ENCODE measurements around the gene LYAR.

LYAR gene

GRCh38 chr4:4315461-4316149 is 25.7 kb upstream of the LYAR start:
- DNase-seq = no peak

- DNase-seq = no peak
Observed at GRCh38 chr4:4311193-4311592, 21.2 kb upstream of the LYAR start.

DNA sequence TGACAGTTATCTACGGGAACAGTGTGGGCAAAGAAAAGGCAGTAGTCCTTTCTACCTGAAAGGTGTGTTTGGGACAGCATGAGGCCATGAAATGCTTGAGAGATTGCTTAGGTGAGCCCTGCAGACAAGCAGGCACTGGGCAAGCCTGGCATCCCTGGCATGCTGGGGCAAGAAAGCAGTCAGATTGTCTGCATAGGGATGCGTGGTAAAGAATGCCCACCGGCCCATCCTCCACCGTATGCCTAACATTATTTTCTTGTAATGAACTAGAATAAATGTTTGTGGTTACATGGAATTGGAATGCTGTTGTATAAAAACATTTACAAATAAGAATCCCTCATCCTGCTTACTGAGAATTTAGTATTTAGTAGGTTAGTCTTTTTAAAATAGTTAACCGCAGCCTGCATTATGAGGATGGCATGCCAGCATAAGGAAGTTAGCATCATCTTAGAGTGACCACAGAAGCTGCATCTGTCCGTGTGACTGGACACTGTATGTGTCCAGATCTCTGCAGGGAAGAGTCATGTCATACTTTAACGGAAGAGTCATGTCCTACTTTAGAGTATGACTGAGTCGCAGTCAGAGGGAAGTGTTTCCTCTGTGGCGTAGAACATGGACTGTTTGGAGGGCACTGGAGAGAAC is 19.0 kb upstream of the LYAR start:
- DNase-seq = no peak

- DNase-seq = no peak
Observed at GRCh38 chr4:4306920-4307319, 17.0 kb upstream of the LYAR start.

DNA sequence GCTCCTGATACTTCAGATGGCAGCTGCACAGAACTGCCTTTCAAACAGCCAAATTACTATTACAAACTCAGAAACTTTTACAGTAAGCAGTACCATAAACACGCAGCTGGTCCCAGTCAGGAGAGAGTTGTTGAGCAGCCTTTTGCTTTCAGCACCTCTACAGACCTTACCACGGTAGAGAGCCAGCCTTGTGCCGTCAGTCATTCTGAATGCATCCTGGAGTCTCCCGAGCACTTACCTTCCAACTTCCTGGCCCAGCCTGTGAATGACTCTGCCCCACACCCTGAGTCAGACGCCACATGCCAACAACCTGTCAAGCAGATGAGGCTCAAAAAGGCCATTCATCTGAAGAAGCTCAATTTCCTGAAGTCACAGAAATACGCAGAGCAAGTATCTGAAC is 12.5 kb upstream of the LYAR start:
- DNase-seq = no peak

DNA sequence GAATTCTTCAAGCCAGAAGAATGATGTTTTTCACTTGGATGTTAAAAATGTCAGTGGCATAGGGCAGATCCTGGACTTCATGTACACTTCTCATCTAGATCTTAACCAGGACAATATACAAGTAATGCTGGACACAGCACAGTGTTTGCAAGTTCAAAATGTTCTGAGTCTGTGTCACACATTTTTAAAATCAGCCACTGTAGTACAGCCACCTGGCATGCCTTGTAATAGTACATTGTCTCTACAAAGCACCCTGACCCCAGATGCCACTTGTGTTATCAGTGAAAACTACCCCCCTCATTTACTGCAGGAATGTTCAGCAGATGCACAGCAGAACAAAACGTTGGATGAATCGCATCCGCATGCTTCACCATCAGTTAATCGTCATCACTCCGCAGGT is 12.0 kb upstream of the LYAR start:
- no peak for DNase-seq

- DNase-seq = no peak
Observed at GRCh38 chr4:4299006-4299405, 9.1 kb upstream of the LYAR start.

- no peak for DNase-seq
Observed at GRCh38 chr4:4296283-4296846, 6.4 kb upstream of the LYAR start.

DNA sequence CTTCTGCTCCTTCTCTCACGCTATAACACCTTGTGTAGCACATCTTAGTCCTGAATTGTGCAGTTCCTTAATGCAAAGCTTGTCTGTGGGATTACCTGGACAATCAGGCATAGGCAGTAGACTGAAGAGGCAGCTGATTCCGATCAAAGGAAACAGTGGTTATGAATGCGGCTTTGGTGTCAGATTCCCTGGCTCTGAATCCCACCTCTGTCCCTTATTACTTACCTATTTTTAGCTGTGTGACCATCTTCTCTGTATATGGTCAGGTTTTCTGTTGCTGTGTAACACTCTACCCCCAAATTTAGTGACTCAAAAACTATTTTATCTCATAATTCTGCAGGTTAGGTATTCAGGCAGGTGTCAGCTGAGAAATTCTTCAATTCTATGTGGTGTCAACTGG is 3.3 kb upstream of the LYAR start:
- no peak for DNase-seq

- no peak for DNase-seq
Observed at GRCh38 chr4:4289597-4289940, 385 bp downstream of the LYAR start.

DNA sequence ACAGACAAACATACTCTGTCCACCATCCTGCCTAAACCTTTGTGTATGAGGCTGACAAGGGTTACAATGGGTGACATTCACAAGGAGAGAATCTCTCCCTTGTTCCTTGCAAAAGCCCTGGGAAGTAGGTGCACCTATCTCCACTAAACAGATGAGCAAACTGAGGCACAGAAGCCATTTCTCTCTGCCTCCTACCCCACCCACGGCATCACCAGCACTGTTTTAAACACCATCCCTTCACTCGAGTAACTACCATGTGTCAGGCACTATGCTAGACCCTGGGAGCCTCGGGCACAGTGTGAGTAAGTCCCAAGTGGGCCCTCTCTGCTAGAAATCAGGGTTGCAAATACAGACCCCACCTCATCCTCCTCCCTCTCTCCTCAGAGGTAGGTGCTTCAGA is 899 bp downstream of the LYAR start:
- no peak for DNase-seq

- no peak for DNase-seq
Observed at GRCh38 chr4:4288098-4288497, 1.9 kb downstream of the LYAR start.

DNA sequence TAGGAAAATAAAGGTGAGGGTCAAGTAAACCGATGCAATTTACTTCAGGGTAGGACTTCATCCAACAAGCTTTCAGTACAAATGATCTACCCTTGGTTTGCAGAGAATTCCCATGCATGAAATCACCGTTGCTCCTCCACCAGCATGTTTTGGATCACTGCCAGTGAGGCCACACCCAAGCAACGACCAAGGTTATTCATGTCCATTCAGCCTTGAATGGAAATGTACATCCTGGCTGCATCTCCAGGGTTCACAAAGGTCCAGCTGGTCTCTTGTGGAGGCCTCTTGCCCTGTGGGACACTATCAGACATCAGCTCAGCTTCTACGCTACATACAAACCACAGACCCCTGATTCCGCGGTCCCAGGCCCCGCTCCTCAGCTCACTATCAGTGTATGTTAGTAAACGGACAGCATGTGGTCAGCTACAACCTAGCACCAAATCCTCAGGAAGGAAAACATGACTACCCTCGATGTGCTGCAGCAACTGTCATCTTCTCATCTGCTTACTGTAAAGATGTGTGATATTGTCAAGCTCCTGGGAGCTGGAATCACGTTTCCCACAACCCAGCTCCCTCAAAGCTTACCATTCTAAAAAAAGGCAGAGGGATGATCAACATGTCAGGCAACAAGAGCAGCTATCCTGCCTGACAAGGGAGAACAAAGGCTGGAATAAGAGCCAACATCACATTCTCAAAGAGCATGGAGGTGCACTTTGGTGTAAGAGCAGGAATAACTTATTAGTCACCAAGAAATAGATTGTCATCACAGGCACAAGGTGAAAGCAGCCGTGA is 4.9 kb downstream of the LYAR start:
- DNase-seq = no peak

- no peak for DNase-seq
Observed at GRCh38 chr4:4281787-4282186, 8.2 kb downstream of the LYAR start.

- DNase-seq = no peak
Observed at GRCh38 chr4:4277531-4277930, 12.4 kb downstream of the LYAR start.

DNA sequence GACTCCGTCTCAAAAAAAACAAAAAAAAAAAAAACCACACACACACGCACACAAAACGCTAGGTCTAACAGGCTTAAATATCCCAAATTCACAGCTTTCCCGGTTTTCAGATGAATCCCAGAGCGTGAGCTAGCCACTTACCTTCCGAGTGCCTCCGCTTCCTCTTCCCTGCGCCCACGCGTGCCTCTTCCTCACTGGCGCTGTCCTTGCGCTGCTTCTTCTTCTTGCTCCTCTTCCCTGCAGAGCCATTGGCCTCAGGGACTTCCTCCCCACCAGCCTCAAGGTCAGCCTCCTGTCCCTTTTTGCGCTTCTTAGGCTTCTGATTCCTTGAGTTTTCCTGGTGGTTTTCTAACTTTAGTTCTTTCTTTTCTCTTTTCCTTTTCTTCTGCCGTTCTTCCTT is 15.7 kb downstream of the LYAR start:
- no peak for DNase-seq

GRCh38 chr4:4271912-4272311 is 18.0 kb downstream of the LYAR start:
- no peak for DNase-seq

- DNase-seq = no peak
Observed at GRCh38 chr4:4270529-4270928, 19.4 kb downstream of the LYAR start.

GRCh38 chr4:4269856-4270255 is 20.1 kb downstream of the LYAR start:
- no peak for DNase-seq

DNA sequence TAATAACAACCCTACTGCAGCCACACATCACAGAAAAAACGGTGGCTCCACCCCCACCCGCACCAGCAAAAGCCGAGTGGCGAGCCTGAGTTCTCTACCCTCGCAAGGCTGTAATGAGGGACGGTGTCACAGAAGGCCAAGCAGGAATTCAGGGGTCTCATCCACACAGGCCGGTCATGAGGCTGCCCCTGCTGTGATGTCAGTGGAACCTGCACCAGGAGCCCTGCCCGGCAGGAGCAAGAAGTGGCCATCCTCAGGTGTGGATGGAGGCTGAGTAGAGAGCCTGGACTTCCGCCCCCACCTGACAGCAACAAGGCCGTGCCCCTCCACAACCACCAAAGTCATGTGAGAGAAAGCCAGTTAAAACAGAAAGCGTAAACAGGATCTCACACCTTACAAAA is 20.6 kb downstream of the LYAR start:
- DNase-seq = no peak

DNA sequence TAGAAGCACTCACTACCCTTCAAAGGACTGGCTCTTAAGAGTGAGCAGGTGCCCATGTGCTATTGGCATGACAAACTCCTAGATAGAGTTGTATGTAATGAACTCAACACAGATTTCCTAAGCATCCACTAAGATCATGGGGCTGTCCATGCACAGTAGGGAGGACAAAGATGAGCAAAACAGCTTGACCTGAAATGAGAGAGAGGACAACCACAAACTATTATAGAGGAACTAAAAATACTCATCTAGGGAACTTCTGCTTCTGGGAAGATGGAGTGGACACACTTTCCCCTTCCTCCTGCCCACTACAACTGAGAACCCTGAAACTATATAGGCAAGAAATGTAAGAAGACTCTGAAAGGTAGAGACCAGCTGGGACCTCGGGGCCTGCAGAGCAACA is 21.2 kb downstream of the LYAR start:
- no peak for DNase-seq

GRCh38 chr4:4267981-4268380 is 22.0 kb downstream of the LYAR start:
- DNase-seq = no peak

GRCh38 chr4:4260185-4260751 is 29.7 kb downstream of the LYAR start:
- peak in 1 of 2 experiments; percentile 1 for DNase-seq
